Activated CD4-positive, CD25-positive, alpha-beta regulatory T cell treated with anti-CD3 and anti-CD28 coated beads, Interleukin-2, amount 50 U/mL, for 24 hours (primary cell): ENCODE data around the gene TM6SF1.
"Not testable (repeated sequence)": the region's sequence is repeated elsewhere in the genome, so short reads cannot be mapped to it uniquely, and the experiment has no call there.

Source experiments
- ATAC-seq, 2 donors: fragments of 150-1000 bp; cut with Tn5 transposase; one replicate each; pipeline ENCODE4 v1.10.0; 2021; ENCODE audit warnings: mild to moderate bottlenecking in 1 of 2, moderate library complexity in 1 of 2

Gene TM6SF1

DNA sequence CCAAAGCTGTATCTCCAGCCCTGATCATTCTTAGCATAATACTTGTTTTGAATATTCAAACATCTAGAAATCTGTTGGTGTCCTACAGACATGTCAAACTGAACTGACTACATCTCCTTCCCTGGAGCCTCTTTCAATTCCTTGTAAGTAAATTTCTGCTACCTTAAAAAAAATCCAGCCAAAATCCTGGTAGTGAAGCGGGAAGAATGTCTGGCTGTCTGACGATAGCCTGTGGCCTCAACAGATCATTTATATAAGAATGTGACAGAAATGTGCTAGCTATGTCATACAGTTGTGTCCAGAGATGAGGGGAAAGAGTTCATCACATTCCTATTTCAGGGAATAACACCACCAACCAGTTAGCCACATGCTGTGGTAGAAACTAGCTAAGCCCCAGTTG lies 18.6 kb upstream of the TM6SF1 start:
- ATAC-seq: no peak

DNA sequence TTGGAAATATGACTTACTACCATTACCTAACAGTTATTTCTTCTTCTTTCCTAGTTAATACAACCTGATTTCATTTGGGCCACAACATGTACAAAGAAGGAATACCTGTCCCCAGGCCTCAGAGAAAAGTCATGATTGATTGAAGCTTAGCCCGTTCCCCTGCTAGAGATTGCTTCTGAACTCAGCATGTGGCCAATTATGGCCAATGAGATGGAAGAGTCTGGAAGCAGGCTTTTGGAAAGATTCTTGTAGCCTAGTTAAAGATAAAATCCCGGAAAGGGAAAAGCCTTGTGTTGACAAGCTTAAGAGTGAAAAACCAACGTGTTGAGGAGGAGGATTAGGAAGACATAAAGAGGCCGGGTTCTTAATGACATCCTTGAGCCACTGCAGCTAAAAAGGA lies 17.0 kb upstream of the TM6SF1 start:
- no peak for ATAC-seq

DNA sequence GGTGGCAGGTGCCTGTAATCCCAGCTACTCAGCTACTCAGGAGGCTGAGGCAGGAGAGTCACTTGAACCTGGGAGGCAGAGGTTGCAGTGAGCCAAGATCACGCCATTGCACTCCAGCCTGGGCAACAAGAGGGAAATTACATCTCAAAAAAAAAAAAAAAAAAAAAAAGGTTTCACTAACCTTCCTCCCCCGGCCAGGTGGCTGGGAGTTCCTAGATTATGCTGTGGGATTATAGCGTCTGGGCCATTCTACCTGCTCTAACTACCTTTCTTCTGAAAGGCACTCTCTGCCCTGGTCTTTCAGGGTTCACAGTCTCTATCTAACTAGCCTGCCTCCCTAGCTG lies 15.5 kb upstream of the TM6SF1 start:
- ATAC-seq: not testable (repeated sequence)

DNA sequence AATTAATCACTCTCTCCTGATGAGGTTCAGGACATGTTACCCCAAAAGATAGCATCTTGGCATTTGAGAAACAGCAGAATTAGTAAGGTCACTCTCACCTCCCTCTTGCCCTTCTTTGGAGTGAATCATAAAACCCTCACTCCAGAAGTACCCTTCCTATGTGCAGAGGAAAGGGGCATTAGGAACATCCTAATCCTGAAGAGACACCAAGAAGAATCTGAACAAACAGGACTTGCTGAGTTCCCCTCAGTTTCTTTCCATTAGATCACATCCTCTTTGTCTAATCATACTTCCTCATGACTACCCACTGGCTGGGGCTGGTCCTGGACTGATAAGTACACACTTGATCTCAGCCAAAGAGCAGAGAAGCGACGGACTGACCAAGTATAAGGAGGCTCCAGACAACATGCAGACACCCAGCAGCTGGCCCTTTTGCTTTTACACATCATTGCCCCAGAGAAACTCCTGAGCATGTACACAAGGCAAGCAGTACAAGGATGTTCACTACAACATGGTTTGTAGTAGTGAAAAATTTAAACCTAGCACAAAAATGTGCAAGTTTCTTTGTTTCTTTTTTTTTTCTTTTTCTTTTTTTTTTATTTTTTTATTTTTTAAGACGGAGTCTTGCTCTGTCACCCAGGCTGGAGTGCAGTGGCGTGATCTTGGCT lies 15.0 kb upstream of the TM6SF1 start:
- peak; percentile 44 to 51 for ATAC-seq

DNA sequence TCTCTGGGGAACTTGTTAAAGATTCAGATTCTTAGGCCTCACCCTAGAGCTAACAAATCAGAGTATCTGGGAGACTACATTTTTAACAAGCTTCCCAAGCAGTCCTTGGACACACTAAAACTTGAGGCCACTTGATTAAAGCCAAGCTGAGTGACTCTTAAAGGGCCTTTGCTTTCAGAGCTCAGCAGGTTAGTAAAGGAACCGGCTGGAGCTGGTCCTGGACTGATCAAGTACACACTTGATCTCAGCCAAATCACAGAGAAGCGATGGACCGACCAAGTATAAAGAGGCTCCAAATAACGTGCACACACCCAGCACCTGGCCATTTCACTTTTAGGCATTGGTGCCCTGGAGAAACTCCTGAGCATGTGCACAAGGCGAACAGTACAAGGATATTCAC lies 12.9 kb upstream of the TM6SF1 start:
- ATAC-seq: no peak

DNA sequence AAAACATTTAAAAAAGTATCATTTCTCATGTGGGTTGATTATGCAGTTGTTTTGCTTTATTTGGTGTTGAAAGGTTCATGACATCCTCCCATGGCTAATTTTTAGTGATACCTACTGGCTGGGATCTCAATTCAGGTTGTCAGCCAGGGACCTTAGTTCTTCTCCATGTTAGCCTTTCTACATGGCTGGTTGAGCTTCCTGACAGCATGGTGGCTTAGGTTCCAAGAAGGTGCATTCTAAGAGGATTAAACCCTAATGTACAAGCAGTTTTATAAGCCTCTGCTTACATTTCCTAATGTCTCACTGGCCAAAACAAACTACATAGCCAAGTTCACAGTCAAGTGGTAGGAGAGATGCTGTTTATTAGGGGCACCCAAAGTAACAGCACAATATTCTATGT lies 9.4 kb upstream of the TM6SF1 start:
- ATAC-seq: no peak

DNA sequence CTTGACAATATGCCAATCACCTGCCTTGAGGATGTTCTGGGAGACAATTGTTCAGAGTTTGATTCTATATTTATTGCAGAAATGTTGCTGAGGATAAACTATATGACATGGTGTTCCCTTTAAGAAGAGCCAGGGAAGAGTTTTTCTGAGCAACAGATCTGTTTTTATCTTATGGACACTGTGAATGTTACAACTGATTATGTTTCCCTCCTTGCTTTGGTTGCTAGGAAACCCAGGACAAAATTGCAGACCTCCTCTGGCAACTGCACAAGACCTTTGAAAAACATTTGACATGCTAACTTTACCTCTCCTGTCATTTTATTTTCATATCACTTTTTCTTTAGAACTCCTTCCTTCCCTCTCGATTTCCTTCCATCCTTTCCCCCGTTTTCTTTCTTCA lies 8.2 kb upstream of the TM6SF1 start:
- no peak for ATAC-seq

DNA sequence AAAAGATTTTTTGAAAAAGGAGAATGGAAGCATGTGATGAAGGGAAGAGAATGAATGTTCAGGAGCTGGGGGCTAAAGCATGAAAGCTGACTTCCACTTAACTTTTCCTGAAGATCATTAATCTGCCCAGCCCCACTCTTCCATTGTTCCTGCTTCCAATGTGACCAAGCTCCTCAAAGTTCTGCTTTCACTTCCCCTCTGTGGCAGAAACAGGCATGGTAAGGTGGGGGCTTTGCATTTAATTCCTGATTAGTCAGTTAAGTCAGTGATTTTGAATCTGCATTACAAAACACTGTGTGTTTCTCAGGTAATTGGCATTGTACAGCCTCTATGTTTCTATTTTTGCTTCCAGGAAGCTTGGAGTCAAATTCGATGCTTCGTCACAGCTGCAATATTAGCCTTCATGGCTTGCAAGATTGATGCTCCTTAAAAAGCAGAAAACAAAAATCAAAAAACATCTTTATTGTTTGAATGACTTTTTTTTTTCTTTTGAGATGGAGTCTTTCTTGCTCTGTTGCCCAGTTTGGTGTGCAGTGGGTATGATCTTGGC lies 7.3 kb upstream of the TM6SF1 start:
- ATAC-seq: no peak

DNA sequence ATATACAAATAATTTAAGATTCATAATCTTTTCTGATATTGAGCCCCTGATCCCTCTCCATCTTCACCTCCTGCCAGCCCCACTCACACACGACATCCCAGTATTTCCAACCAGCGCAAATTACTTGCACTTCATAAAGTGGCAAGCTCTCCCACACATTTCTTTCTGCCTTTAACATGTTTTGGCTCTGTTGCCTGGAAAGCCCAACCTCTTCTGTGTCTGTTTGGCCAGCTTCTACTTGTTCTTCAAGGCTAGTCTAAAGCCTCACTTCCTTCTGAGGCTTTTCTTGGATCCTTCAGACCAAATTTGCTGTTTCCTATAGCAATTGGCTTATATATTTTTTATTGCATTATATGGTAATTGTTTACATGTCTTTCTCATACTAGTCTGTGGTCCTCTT lies 5.1 kb upstream of the TM6SF1 start:
- no peak for ATAC-seq

DNA sequence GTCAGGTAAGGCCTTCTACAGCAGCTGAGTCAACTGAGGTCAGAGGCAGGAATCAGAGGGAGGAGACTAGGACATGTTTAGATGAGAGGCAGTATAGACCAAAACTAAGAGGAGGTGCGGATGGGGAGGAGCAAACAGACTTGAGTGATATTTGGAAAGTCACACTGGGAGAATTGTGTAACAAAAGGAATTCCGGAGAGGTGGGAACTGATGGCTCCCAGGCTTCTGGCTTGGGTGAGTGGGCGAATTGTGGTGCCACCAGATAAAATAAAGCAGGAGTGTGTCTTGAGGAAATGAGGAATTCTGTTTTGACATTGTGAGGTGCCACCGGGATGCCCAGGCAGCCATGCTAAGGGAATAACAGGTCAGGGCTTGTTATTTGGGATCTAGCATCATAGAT lies 3.3 kb upstream of the TM6SF1 start:
- ATAC-seq: no peak

DNA sequence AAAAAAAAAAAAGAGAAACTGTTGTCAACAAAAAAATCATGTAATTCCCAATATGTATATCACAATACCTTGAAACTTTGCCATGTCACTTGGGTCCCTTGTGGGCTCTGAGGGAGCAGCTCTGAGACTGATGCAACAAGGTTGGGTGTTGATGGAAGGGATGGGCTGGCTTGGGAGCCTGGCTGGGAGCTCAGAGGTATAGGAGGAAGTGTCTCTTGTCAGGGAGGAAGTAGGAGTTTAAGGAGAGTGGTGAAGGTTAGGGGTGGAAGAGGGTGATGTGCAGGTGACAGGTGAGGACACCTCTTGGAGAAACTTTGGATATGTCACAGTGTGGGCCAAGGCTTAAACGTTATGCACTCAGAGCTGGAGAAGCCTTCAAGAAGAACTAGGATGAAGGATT lies 2.0 kb upstream of the TM6SF1 start:
- ATAC-seq: no peak

DNA sequence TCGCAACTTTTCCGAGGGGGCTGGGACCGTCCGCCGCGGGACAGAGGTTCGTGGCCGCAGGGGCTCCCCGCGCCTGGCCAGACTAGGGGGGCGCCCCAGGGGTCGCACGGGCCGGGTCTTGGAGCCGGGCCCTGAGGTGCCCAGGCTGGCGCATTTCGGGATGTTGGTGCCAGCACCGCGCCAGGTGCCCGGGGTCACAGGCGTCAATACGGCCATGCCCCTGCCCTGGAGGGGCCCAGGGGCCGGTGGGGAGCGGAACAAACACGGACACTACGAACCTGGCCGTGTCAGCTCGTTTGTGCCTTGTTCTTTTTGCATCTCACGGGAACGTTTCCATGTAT lies 366 bp downstream of the TM6SF1 start:
- no peak for ATAC-seq

DNA sequence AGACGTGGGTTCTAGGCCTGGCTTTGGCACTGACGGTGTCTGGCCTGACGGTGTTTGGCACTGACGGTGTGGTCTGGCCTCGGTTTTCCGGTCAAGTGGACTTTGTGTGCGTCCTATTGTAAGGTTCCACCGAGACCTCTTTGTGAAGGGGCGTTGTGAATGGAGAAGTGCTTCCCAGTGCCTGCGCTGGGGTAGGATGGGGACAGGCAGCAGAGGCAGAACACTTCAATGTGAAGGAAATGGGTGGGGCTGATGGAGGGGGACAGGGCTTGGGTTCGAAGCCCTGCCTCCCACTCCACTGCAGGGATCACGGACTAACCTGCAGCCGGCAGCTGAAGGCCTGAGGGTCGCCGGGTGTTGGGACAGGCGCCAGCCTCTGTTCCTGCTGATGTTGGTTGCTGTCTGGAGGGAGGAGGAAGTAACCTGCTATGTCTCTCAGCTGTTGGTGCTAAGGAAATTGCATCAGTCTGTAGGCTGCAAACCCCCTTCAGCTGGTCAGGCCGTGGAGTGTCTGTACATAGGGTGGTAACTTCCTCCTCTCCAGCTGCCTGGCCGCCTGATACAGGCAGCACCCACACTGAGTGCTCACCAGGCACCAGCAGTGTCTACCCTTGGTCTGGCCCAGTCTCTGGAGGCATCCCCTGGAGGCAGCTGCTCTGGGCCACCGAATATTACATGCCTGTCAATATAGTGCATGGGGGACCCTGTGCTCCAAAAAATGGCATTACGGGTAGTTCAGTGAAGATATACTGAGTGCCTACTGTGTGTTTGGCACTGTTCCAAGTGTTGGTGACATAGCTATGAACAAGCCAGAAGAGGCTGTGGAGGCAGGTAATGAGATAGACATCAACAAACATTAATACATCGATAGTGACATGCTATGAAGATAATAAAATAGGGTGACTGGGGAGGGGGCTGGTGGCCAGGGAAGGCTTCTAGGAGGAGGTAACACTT lies 1.1 kb downstream of the TM6SF1 start:
- ATAC-seq: peak; percentile 25 to 34

DNA sequence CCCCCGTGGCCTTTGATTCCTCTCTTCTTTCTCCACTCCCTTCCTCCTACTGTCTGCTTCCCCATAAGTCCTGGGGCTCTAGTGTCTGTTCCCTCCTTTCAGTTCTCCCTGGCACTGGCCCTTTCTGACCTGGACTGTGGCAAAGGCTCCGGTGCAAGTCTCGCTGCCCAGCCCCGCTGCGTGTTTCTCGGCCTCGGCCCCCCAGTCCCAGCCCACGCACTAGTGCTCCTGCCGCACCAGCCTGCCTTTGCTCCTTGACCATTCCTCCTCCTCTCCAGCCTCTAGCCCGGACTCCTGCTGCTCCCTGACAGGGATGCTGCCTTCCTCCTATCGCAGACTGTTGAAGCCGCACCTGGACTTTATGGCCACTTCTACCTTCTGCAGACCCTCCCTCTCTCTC lies 2.1 kb downstream of the TM6SF1 start:
- ATAC-seq: no peak

DNA sequence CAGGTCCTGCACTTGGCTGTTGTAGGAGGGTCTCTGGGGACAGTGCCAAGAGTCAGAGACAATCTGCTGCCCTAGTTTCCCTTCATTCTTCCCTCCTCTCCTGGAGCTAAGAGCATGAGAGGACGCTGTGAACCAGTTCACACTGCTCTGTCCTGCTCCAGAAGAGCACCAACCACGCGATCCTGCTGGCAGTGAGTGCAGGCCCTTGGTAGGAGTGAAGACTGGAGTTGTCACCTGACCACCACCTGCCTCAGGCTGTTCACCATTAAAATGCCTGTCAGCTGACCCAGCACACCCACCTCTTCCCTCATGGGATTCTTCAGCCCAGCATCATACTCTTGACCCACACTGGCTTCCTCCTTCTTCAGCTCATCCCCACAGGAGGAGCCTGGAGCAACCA lies 2.9 kb downstream of the TM6SF1 start:
- ATAC-seq: no peak

DNA sequence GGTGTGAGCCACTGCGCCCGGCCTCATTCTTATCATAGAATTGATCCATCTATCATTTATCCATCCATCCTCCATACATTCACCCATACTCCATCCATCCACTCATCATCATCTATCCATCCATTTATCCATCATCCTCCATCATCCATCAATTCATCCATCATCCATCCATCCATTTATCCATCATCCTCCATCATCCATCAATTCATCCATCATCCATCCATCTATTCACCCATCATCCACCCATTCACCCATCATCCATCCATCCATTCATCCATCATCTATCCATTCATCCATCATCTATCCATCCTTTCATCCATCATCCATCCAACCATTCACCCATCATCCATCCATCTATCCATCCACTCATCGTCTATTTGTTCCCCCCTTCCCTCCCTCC lies 3.7 kb downstream of the TM6SF1 start:
- no peak for ATAC-seq

DNA sequence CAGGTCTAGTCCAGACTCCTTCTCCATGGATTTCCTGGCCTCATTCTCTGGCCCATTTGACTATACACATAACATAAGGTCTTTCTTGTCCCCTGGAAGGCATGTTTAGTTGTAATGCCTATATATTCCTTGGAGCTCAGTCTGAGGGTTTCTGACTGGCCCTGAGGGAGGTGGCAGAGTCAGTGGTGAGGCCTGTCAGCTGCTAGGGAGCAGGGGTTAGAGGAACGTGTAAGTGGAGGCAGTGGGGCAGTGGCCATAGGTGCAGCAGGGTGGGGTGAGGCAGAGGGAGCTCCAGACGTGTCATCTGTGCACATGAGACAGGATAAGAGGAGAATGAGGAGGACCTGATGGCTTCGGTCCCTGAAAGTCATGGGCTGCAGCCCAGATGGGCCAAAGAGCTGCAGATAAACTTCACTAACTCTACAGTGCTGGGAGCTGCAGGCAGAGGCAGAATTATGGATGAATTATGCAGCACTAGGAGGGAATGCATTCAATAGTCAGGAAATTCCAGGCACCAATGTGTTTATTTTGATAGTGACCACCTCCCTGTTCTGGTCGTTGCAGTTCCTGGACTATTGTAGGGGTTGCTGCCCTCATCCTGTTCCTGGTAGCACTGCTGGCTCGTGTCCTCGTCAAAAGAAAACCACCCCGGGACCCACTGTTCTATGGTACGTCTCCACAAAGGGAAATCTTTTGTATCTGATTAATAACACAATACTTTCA lies 4.9 kb downstream of the TM6SF1 start:
- ATAC-seq: no peak

DNA sequence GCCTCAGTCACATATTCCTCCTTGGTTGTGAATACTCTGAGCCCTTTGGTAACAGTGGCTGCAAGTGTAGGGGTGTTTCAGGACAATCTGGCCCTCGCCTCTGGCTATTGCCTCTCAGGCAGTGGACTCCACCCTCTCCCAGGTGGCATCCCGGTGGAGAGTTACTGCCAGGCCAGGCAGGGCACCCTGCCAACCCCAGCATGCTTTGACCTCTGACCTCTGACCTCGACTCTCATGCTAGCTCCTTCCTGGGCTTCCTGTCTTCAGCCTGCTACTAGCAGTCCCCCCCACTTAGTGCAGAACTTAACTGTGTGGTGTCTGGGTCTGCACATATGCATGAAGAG lies 5.5 kb downstream of the TM6SF1 start:
- ATAC-seq: no peak

DNA sequence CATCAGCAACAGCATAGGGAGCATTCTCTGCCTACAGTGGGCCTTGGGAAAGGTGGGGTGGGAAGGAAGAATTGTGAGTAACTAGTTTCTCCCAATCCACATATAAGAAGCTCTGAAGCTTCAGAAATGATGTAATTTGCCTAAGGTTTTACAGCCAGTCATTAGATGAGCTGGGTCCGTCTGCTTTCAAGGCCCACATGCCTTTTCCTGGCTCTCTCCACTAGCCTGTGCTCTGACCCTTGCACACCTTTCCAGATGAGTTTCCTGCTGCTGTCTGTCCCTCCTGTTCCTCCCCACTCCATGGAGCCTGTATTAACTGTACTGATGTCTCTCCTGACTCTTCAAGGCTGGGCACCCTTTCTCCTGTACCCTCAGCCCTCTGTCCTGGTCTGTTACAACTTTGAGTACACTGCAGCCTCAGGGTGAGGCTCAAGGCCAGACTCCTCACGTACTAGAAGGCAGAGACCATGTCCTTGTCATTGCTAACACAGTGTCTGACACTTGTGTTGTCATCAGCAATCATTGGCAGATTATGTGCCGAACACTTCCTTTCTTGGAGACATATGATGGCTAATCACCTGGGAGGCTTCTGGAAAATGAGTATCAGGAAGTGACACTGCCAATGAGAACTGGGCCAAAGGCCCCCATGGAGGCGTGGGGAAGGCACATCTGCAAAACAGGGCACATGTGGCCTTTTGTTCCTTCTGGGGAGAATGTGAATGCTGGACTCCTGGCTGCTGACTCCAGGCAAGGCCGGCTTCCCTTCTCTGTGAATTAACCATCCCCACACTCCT lies 6.6 kb downstream of the TM6SF1 start:
- ATAC-seq: no peak

DNA sequence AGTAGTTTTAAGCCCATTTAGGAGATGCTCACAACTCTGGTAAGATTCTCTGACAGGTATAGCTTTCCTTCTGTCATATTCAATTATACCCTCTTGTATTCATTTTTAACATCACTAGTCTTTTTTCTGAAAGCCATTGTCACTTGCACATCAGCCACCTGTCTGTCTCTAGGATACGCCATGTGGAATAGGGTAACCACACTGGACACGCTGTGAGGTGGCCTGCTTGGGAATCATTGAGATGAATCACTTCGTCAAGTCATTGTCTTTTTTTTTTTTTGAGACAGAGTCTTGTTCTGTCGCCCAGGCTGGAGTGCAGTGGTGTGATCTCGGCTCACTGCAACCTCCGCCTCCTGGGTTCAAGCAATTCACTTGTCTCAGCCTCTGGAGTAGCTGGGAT lies 7.4 kb downstream of the TM6SF1 start:
- ATAC-seq: no peak

DNA sequence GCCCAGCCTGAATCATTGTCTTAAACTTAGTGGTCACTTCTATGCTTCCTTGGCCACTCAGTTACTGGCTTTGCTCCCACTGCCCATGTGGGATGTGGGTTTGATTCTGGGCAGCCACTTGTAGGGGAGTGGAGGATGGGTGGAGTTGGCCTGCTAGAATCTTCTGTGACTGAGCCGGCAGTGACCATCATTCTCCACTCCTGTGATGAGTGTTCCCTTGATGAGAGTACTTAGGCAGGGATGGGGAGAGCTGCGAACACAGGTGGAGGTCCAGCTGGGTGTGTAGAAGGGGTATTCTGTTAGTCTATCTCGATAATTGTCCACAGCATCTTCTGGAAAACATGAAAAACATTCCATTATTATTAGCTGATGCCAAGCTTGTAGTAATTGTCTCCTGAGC lies 8.0 kb downstream of the TM6SF1 start:
- no peak for ATAC-seq

DNA sequence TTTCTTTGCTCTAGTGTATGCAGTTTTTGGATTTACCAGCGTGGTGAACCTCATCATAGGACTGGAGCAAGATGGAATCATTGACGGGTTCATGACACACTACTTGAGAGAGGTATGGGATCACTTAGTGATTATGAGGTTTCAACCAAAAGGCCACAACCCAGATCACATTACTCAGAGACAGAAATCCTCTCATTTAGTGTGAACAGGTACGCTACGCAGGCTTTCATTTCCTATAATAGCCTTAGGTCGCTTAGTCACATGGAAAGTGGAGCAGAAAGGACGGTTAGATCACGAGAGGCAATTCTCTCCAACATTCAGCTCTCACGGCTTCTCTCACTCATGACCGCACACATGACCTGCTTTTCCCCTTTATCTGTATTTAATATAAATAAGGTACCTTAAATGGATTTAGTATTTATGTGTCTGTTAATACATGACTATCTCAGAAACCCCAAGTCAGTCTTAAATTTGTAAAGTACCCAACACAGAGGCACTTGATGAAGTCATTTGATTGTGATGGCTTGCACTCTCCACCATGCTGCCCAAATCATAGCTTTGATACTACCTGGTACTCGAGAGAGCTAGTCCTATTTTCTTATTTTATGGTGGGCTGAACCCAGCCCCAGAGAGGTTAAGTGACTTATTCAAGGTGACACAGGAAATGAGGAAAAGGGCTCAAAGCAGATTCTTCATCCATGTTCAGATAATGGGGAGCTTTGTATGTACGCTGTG lies 8.6 kb downstream of the TM6SF1 start:
- peak in 1 of 2 donors; percentile 43 for ATAC-seq
